HUES48 (cell line): ENCODE results near the gene TNRC6C.

Experiments used
- H3K27ac ChIP-seq: one replicate; pipeline ENCODE4 v1.7.0; 2013; ENCODE audit warnings: low read depth, low read length, inconsistent platforms
- H3K27me3 ChIP-seq: 2 replicates; pipeline ENCODE4 v1.6.1; 2013; ENCODE audit warnings: mild to moderate bottlenecking, low read length; ENCODE audit not compliant: control insufficient read depth, insufficient read depth
- H3K36me3 ChIP-seq: 2 replicates; pipeline ENCODE4 v1.6.1; 2013; ENCODE audit warnings: low read length; ENCODE audit not compliant: control insufficient read depth, insufficient read depth
- H3K4me1 ChIP-seq: 2 replicates; pipeline ENCODE4 v1.6.1; 2013; ENCODE audit warnings: mild to moderate bottlenecking, low read length; ENCODE audit not compliant: control insufficient read depth, insufficient read depth
- H3K4me3 ChIP-seq: 2 replicates; pipeline ENCODE4 v1.5.1; 2013; ENCODE audit warnings: mild to moderate bottlenecking, low read depth, low read length
- H3K9ac ChIP-seq: 2 replicates; pipeline ENCODE4 v1.6.1; 2013; ENCODE audit warnings: mild to moderate bottlenecking, low read depth, low read length, moderate library complexity
- H3K9me3 ChIP-seq: 2 replicates; pipeline ENCODE4 v1.6.1; 2013; ENCODE audit warnings: low read length; ENCODE audit not compliant: control insufficient read depth, insufficient read depth

Gene TNRC6C

DNA sequence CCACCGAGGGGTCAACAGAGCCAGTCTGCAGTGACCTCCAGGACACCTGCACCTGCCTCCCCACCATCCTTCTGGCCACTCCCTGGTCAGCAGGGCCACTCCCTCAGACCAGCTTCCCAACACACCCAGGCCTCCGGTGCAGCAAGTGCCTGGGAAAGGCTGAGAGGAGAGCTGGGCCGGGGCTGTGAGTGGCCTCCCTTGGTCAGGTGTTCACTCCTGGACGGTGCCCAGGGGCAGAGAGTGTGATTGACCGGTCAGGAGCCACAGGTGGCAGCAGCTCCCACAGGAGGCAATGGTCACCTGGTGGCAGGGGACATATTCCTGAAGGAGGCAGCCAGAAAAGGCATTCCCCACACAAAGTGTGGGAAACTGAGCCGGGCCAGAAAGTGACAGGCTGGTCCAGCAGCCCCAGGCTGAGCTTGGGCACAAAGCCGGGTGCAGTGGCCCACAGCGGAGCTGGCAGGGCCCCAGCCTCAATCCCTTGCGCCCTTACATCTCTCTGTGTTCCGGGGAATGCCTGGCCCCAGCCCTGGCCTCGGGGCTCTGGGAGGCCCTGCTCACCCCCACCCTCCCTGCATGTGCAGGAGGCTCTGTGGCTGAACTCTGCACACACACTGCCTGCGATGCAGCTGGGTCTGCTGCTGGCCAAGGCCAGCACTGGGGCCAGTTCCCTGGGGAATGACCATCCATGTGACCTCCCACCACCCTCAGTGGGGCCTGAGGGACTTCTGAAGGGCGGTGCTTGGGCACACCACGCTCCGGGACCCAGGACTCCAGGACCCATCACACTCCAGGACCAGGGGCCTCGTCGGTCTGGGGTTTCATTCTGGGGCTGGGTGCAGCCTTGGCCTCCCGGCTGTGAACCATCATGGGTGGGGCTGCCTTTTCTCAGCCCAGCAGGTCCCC, 186.5 kb downstream of the TNRC6C start:
- Histone ChIP-seq H3K9me3 (no peaks in the 10 kb centered on the region), H3K27ac (no peak overlapping the region), H3K36me3 (no peaks in the 10 kb centered on the region), H3K4me3 (no peak overlapping the region), H3K4me1 (no peaks in the 10 kb centered on the region), H3K9ac (no peak overlapping the region), H3K27me3 (no peaks in the 10 kb centered on the region)

GRCh38 chr17:78146471-78146869, 188.0 kb downstream of the TNRC6C start:
- Histone ChIP-seq H3K9me3 (no peaks in the 10 kb centered on the region), H3K27me3 (no peaks in the 10 kb centered on the region), H3K27ac (no peak overlapping the region), H3K36me3 (no peaks in the 10 kb centered on the region), H3K4me1 (no peaks in the 10 kb centered on the region), H3K4me3 (no peak overlapping the region), H3K9ac (no peak overlapping the region)

- H3K27ac ChIP-seq, result no peak overlapping the region
- H3K36me3 ChIP-seq, result no peaks in the 10 kb centered on the region
- no peak overlapping the region for H3K9ac ChIP-seq
- H3K4me1 ChIP-seq, result no peaks in the 10 kb centered on the region
- no peaks in the 10 kb centered on the region for H3K9me3 ChIP-seq
- H3K27me3 ChIP-seq, result no peaks in the 10 kb centered on the region
- no peak overlapping the region for H3K4me3 ChIP-seq
These were observed 188.4 kb downstream of the TNRC6C start for GRCh38 chr17:78146881-78147280.

GRCh38 chr17:78147315-78147998, 189.0 kb downstream of the TNRC6C start:
- no peak overlapping the region for H3K9ac ChIP-seq
- no peak overlapping the region for H3K4me3 ChIP-seq
- no peaks in the 10 kb centered on the region for H3K9me3 ChIP-seq
- H3K4me1 ChIP-seq, result no peaks in the 10 kb centered on the region
- H3K27ac ChIP-seq, result no peak overlapping the region
- H3K27me3 ChIP-seq, result no peaks in the 10 kb centered on the region
- H3K36me3 ChIP-seq, result no peaks in the 10 kb centered on the region

- H3K36me3 ChIP-seq, result no peaks in the 10 kb centered on the region
- H3K4me3 ChIP-seq, result no peak overlapping the region
- H3K9me3 ChIP-seq, result no peaks in the 10 kb centered on the region
- H3K27ac ChIP-seq, result no peak overlapping the region
- H3K4me1 ChIP-seq, result no peaks in the 10 kb centered on the region
- no peaks in the 10 kb centered on the region for H3K27me3 ChIP-seq
- no peak overlapping the region for H3K9ac ChIP-seq
These were observed 189.9 kb downstream of the TNRC6C start for GRCh38 chr17:78148286-78149016.

DNA sequence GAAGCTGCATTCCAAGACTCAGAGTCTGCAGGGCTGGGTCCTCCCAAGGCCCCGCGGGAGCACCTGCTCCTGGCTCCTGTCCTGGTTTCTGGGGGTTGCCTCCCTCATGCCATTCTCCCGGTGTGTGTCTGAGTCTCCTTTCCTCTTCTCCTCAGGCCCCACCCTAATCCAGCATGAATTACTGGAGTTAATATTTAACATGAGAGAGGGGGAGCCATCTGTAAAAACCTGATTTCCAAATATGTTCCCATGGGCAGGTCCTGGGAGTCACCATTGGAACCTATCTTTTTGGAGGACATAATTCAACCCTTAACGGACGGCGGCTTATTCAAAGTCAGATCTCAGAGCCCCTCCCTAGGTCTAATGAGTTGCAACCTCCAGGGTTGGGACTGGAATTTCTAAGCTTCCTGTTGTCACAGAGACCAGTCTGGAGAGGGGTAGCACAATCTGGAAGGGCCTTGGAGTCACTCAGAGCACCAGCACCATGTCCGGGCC, 193.1 kb downstream of the TNRC6C start:
- H3K4me1 ChIP-seq, result no peaks in the 10 kb centered on the region
- H3K9ac ChIP-seq, result no peak overlapping the region
- no peak overlapping the region for H3K4me3 ChIP-seq
- H3K36me3 ChIP-seq, result no peaks in the 10 kb centered on the region
- no peaks in the 10 kb centered on the region for H3K27me3 ChIP-seq
- no peak overlapping the region for H3K27ac ChIP-seq
- no peaks in the 10 kb centered on the region for H3K9me3 ChIP-seq

DNA sequence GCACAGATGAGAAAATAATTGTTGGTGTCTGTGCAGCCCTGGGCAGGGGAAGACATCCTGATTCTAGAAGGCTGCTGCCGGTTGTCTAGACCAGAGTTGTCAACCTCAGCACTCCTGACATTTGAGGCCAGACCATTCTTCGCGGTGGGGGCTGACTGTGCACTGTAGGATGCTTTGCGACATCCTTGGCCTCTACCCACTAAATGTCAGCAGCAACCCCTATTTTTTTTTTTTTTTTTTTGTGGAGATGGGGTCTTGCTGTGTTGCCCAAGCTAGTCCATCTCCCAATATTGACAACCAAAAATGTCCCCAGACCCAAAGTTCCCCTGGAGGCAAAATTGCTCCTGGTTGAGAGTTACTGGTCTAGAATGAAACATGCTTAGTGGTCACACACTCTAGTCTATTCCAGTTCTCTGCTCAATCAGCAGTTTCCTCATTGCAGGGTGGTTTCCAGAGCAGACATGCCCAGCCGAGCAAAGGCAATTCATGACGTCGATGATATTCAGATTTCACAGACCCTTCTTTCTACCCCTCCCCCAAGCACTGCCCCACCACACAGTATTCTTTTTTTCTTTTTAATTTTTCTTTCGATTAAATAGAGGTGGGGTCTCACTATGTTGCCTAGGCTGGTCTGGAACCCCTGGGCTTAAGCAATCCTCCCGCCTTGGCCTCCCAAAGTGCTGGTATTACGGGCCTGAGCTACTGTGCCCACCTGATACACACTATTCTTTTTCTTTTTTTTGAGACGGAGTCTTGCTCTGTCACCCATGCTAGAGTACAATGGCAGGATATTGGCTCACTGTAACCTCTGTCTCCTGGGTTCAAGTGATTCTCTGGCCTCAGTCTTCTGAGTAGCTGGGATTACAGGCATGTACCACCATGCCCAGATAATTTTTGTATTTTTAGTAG, 196.7 kb downstream of the TNRC6C start:
- Histone ChIP-seq H3K4me1 (no peaks in the 10 kb centered on the region), H3K27me3 (no peaks in the 10 kb centered on the region), H3K9ac (no peak overlapping the region), H3K36me3 (no peaks in the 10 kb centered on the region), H3K4me3 (no peak overlapping the region), H3K27ac (no peak overlapping the region), H3K9me3 (no peaks in the 10 kb centered on the region)
